Activated naive CD8-positive, alpha-beta T cell (primary cell): ENCODE measurements around the gene TTLL4.

Experiments
- H3K27ac Mint-ChIP-seq: one replicate; pipeline ENCODE4 v1.8.0; 2021; ENCODE audit warnings: mixed read lengths
- H3K27me3 Mint-ChIP-seq: one replicate; pipeline ENCODE4 v1.8.0; 2021; ENCODE audit warnings: mixed read lengths
- H3K36me3 Mint-ChIP-seq: one replicate; pipeline ENCODE4 v1.8.0; 2021; ENCODE audit warnings: mixed read lengths
- H3K4me1 Mint-ChIP-seq: one replicate; pipeline ENCODE4 v1.8.0; 2021; ENCODE audit warnings: low read depth, mixed read lengths
- H3K4me3 Mint-ChIP-seq: one replicate; pipeline ENCODE4 v1.8.0; 2021; ENCODE audit warnings: mild to moderate bottlenecking, mixed read lengths
- H3K9me3 Mint-ChIP-seq: one replicate; pipeline ENCODE4 v1.8.0; 2021; ENCODE audit warnings: low read depth, mixed read lengths

The TTLL4 gene

GRCh38 chr2:218698885-218699284, 11.8 kb upstream of the TTLL4 start:
- Mint-ChIP-seq H3K4me3 (no peak overlapping the region), H3K27me3 (no peaks in the 10 kb centered on the region), H3K4me1 (no peaks in the 10 kb centered on the region), H3K9me3 (no peaks in the 10 kb centered on the region), H3K36me3 (peaks cover 8% of the 10 kb centered on the region), H3K27ac (no peak overlapping the region)

GRCh38 chr2:218701806-218702205, 8.8 kb upstream of the TTLL4 start:
- no peaks in the 10 kb centered on the region for H3K9me3 Mint-ChIP-seq
- H3K27me3 Mint-ChIP-seq: no peaks in the 10 kb centered on the region
- peaks cover 7% of the 10 kb centered on the region for H3K36me3 Mint-ChIP-seq
- no peaks in the 10 kb centered on the region for H3K4me1 Mint-ChIP-seq
- H3K27ac Mint-ChIP-seq: no peak overlapping the region
- no peak overlapping the region for H3K4me3 Mint-ChIP-seq

GRCh38 chr2:218703341-218703740, 7.3 kb upstream of the TTLL4 start:
- H3K27me3 Mint-ChIP-seq: no peaks in the 10 kb centered on the region
- H3K4me3 Mint-ChIP-seq: no peak overlapping the region
- H3K36me3 Mint-ChIP-seq: peaks cover 7% of the 10 kb centered on the region
- H3K27ac Mint-ChIP-seq: no peak overlapping the region
- no peaks in the 10 kb centered on the region for H3K9me3 Mint-ChIP-seq
- no peaks in the 10 kb centered on the region for H3K4me1 Mint-ChIP-seq

DNA sequence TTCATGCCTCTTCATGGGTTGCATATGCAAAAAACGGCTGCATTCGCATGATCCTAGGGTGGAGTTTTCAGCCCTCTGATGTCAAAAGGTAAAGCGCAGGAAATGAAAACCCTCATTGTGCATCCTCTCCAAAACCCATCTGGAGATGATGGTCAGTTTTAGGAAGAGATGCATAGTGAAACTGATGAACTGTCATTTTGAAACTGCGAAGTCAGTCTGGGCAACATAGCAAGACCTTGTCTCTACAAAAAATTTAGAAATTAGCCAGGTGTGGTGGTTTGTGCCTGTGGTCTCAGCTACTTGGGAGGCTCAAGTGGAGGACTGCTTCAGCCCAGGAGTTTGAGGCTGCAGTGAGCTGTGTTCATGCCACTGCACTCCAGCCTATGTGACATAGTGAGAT, 2.5 kb upstream of the TTLL4 start:
- no peaks in the 10 kb centered on the region for H3K36me3 Mint-ChIP-seq
- no peak overlapping the region for H3K27ac Mint-ChIP-seq
- H3K9me3 Mint-ChIP-seq: no peaks in the 10 kb centered on the region
- peaks cover 10% of the 10 kb centered on the region for H3K4me1 Mint-ChIP-seq
- no peaks in the 10 kb centered on the region for H3K27me3 Mint-ChIP-seq
- H3K4me3 Mint-ChIP-seq: no peak overlapping the region

GRCh38 chr2:218709908-218710307, 727 bp upstream of the TTLL4 start:
- Mint-ChIP-seq H3K4me3 (peak overlapping the region; percentile 30), H3K4me1 (peaks cover 16% of the 10 kb centered on the region), H3K27ac (no peak overlapping the region)

GRCh38 chr2:218710334-218710686, 325 bp upstream of the TTLL4 start:
- Mint-ChIP-seq H3K27ac (no peak overlapping the region), H3K4me3 (peak overlapping the region; percentile 99), H3K36me3 (no peaks in the 10 kb centered on the region), H3K9me3 (no peaks in the 10 kb centered on the region), H3K27me3 (no peaks in the 10 kb centered on the region), H3K4me1 (peaks cover 16% of the 10 kb centered on the region)

More at GRCh38 chr2:218709908-218710307, 727 bp upstream of the TTLL4 start:
- no peaks in the 10 kb centered on the region for H3K27me3 Mint-ChIP-seq
- H3K36me3 Mint-ChIP-seq: no peaks in the 10 kb centered on the region
- no peaks in the 10 kb centered on the region for H3K9me3 Mint-ChIP-seq

- Mint-ChIP-seq H3K27me3 (no peaks in the 10 kb centered on the region), H3K36me3 (peaks cover 3% of the 10 kb centered on the region), H3K9me3 (no peaks in the 10 kb centered on the region), H3K4me3 (peak overlapping the region; percentile 99), H3K4me1 (peaks cover 16% of the 10 kb centered on the region), H3K27ac (peak overlapping the region; percentile 88)
These were observed 905 bp downstream of the TTLL4 start for GRCh38 chr2:218711550-218711929.

DNA sequence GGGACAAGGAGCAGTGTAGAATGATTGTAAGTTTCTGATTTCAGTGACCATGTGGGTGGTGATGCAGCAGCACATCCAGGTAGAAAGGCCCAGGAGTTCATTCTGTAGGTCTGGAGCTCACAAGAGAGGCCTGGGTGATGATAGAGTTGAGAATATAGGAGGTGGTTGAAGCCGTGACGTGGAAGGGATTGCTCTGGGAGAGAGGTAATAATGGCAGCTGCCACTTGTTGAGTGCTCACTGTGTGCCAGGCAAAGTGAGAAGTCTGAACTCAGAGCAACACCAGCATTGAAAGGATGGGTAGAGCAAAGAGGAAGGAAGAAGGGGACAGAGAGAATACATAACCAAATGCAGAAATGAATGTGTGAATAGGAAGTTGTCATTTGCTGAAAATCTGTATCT, 3.3 kb downstream of the TTLL4 start:
- H3K4me1 Mint-ChIP-seq: peaks cover 21% of the 10 kb centered on the region
- no peaks in the 10 kb centered on the region for H3K27me3 Mint-ChIP-seq
- no peaks in the 10 kb centered on the region for H3K9me3 Mint-ChIP-seq
- H3K27ac Mint-ChIP-seq: no peak overlapping the region
- H3K4me3 Mint-ChIP-seq: no peak overlapping the region
- H3K36me3 Mint-ChIP-seq: peaks cover 6% of the 10 kb centered on the region

- H3K36me3 Mint-ChIP-seq: peaks cover 11% of the 10 kb centered on the region
- no peaks in the 10 kb centered on the region for H3K9me3 Mint-ChIP-seq
- H3K4me3 Mint-ChIP-seq: no peak overlapping the region
- peaks cover 26% of the 10 kb centered on the region for H3K4me1 Mint-ChIP-seq
- no peaks in the 10 kb centered on the region for H3K27me3 Mint-ChIP-seq
- no peak overlapping the region for H3K27ac Mint-ChIP-seq
These were observed 5.4 kb downstream of the TTLL4 start for GRCh38 chr2:218716070-218716469.

- H3K36me3 Mint-ChIP-seq: peaks cover 11% of the 10 kb centered on the region
- no peaks in the 10 kb centered on the region for H3K27me3 Mint-ChIP-seq
- no peak overlapping the region for H3K27ac Mint-ChIP-seq
- H3K4me3 Mint-ChIP-seq: no peak overlapping the region
- peaks cover 17% of the 10 kb centered on the region for H3K4me1 Mint-ChIP-seq
- H3K9me3 Mint-ChIP-seq: no peaks in the 10 kb centered on the region
These were observed 6.6 kb downstream of the TTLL4 start for GRCh38 chr2:218717262-218717661.

- H3K27ac Mint-ChIP-seq: no peak overlapping the region
- H3K4me3 Mint-ChIP-seq: no peak overlapping the region
These were observed 7.4 kb downstream of the TTLL4 start for GRCh38 chr2:218718058-218718457.

GRCh38 chr2:218719457-218719856, 8.8 kb downstream of the TTLL4 start:
- H3K4me3 Mint-ChIP-seq: no peak overlapping the region
- H3K36me3 Mint-ChIP-seq: peaks cover 11% of the 10 kb centered on the region
- H3K27ac Mint-ChIP-seq: no peak overlapping the region
- H3K4me1 Mint-ChIP-seq: peaks cover 26% of the 10 kb centered on the region
- H3K9me3 Mint-ChIP-seq: no peaks in the 10 kb centered on the region
- H3K27me3 Mint-ChIP-seq: no peaks in the 10 kb centered on the region

More at GRCh38 chr2:218718058-218718457, 7.4 kb downstream of the TTLL4 start:
- peaks cover 25% of the 10 kb centered on the region for H3K4me1 Mint-ChIP-seq
- H3K36me3 Mint-ChIP-seq: peaks cover 11% of the 10 kb centered on the region
- H3K27me3 Mint-ChIP-seq: no peaks in the 10 kb centered on the region
- H3K9me3 Mint-ChIP-seq: no peaks in the 10 kb centered on the region

GRCh38 chr2:218720048-218721041, 9.7 kb downstream of the TTLL4 start:
- Mint-ChIP-seq H3K9me3 (no peaks in the 10 kb centered on the region), H3K4me1 (peaks cover 26% of the 10 kb centered on the region), H3K27me3 (no peaks in the 10 kb centered on the region), H3K36me3 (peaks cover 11% of the 10 kb centered on the region), H3K27ac (no peak overlapping the region), H3K4me3 (no peak overlapping the region)

GRCh38 chr2:218721488-218721887, 10.9 kb downstream of the TTLL4 start:
- Mint-ChIP-seq H3K4me3 (no peak overlapping the region), H3K27ac (no peak overlapping the region), H3K4me1 (peaks cover 26% of the 10 kb centered on the region), H3K9me3 (peaks cover 6% of the 10 kb centered on the region), H3K27me3 (no peaks in the 10 kb centered on the region), H3K36me3 (peaks cover 15% of the 10 kb centered on the region)

DNA sequence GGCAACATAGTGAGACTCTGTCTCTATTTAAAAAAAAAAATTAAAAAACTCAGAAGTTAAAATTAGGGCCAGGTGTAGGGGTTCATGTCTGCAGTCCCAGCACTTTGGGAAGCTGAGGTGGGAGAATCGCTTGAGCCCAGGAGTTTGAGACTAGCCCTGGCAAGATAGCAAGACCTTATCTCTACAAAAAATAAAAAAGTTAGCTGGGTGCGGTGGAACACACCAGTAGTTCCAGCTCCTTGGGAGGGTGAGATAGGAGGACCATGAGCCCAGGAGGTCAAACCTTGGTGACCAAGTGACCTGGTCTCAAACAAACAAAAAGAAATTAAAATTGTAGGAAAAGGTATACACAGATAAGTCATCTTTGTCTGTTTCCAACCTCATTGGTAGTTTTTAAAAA, 11.3 kb downstream of the TTLL4 start:
- H3K27ac Mint-ChIP-seq: no peak overlapping the region
- no peak overlapping the region for H3K4me3 Mint-ChIP-seq
- H3K9me3 Mint-ChIP-seq: peaks cover 6% of the 10 kb centered on the region
- H3K27me3 Mint-ChIP-seq: no peaks in the 10 kb centered on the region
- H3K4me1 Mint-ChIP-seq: peaks cover 26% of the 10 kb centered on the region
- peaks cover 15% of the 10 kb centered on the region for H3K36me3 Mint-ChIP-seq

DNA sequence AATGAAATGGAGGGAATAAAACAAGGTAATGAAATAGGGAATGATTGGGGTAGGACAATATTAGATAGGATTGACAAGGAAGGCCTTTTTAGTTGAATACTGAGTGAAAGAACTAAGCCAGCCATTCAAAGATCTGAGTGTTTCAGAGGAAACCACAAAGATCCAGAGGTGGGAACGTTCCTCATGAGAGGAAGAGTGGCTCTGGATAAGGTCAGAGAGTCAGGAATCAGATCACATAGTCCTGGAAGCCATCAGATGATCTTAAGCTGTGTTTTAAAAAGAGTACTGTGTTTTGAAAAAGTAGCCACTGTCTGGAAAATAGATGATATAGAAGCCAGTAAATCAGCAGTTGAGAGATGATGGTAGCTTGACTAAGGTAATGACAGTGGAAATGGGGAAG, 11.8 kb downstream of the TTLL4 start:
- H3K27me3 Mint-ChIP-seq: no peaks in the 10 kb centered on the region
- H3K36me3 Mint-ChIP-seq: peaks cover 15% of the 10 kb centered on the region
- H3K27ac Mint-ChIP-seq: no peak overlapping the region
- H3K4me3 Mint-ChIP-seq: no peak overlapping the region
- peaks cover 6% of the 10 kb centered on the region for H3K9me3 Mint-ChIP-seq
- H3K4me1 Mint-ChIP-seq: peaks cover 23% of the 10 kb centered on the region
